RKO (cell line): ENCODE measurements around the gene THBS4.
"Not testable (repeated sequence)": the region's sequence is repeated elsewhere in the genome, so short reads cannot be mapped to it uniquely, and the experiment has no call there.

Experiments used
- DNase-seq: peaks from one replicate; pipeline ENCODE4 v3.0.0-alpha.2; 2016; ENCODE audit warnings: low spot score

THBS4 gene

DNA sequence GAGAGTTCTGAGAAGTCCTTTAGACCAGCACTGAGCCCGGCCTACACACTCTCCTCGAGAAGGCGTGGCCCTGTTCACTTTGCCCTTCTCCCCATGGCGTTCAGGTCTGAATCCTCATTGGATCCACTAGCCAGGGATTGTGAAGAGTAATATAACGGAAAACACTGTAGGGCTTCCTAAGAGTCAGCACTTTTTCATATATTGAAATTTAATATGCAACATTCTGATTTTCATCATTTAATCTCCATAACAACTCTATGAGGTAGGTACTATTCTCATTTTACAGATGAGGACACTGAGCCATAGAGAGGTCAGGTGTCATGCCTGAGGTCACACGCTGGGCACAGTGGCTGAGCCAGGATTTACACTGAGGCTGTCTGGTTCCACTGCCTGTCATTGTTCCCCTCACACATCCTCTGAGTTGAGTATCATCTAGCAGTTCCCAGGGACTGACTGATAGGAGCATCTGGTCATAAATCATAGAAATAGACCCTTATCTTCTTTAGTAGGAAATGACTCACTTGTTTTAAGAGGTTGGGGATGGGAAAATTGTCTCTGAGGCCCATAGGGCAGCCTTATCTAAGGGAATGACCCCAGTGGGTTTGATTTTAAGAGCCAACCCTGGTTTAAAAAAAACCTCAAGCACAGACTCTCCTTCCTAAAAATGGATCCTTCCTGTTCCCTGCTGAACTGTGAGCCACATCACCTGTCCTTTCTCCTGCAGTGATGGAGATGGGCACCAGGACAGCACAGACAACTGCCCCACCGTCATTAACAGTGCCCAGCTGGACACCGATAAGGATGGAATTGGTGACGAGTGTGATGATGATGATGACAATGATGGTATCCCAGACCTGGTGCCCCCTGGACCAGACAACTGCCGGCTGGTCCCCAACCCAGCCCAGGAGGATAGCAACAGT lies 41.2 kb downstream of the THBS4 start:
- DNase-seq = no peak

DNA sequence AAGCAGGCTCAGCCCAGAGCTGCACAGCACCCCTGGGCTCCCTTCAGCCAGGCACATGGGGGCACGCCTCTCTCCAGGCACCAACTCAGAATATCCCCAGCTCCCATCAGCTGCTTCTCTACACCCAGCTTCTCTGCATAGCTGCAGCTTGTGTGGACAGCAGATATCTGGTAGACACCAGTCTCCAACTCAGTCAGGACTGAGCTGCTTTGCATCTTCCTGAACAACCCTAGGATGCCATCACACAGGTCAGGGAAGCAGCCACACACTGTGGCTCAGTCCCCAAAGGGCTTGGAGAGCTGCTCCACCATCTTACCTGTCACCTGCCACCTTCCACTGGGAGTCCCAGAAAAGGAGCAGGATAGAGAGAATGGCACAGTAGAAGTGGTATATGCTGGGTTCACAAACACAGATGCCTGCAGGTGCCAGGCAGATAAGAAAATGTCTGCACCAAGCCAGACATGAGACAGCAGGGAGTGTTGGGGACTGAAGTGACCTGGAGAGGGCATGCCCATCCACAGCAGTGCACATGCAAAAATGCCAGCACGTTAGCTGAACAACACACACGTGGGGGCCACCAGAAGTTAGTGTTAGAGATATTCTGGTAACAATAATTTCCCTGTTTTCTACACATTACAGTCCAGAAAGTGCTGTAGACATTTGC lies 42.0 kb downstream of the THBS4 start:
- DNase-seq = no peak

DNA sequence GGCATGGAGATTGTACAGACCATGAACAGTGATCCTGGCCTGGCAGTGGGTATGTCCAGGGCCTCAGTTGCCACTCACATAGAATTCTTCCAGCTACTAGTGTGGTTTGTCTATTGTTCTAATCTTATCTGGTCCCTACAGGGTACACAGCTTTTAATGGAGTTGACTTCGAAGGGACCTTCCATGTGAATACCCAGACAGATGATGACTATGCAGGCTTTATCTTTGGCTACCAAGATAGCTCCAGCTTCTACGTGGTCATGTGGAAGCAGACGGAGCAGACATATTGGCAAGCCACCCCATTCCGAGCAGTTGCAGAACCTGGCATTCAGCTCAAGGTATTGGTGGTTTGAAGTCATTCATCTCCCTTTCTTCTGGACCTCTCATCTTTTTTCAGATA lies 43.8 kb downstream of the THBS4 start:
- DNase-seq = no peak

GRCh38 chr5:80082281-80082680 lies 47.1 kb downstream of the THBS4 start:
- DNase-seq = no peak

DNA sequence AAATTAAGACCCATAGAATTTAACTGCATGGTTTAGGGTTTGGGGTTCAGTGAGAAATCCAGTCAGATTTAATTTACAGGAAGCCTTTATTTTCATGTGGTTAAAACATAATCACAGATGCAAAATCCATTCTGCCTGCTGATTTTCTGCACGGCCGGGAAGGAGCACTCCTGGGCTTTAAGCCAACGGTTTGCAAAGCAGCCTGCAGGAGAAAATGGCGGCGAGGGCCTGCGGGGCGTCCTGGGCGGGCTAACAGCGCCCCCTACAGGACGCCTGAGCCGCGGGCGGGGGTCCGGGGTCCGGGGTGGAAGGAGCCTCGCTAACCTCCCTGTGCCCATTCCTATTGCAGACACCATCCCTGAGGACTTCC lies 47.6 kb downstream of the THBS4 start:
- DNase-seq = no peak

DNA sequence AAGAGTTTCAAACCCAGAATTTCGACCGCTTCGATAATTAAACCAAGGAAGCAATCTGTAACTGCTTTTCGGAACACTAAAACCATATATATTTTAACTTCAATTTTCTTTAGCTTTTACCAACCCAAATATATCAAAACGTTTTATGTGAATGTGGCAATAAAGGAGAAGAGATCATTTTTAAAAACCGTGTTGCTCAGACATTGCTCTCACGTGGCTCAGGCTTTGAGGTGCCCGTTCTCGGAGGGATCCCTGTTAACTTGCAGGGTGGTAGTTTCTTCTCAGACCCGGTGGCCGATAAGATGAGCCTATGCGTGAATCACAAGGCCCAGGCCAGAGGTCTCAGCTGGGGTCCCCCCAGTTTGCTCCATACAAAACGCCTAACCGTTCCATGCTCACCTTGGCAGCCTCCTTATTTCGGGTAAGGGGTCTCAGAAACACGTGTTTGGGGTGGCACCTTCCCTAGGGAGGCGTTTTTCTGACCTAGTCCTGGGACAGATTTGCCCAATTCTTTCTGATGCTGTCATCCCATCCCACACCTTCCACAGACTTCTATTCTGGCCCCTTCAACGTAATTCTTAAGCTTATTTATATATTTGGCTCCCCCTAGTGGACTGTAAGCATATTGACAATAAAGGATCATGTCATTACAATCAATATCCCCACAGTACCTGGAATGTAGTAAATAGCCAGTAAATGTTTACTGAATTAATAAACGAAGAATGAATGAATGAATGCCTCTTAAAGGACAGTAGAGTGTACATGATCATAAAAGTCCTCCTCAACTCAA lies 48.1 kb downstream of the THBS4 start:
- peak; percentile 84 for DNase-seq

DNA sequence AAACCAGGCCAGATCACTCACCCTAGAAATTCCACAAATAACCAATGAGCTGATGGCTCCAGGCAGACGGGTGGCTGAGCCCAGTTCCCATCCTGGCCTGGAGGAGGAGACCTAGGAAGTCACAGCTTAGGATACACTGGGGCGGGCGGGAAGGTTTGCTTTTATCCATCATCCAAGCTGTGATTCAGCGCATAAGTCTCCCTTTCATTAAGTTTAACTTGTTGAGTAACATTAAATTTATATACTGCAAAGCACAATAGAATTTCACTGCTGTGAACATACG lies 55.7 kb downstream of the THBS4 start:
- no peak for DNase-seq

DNA sequence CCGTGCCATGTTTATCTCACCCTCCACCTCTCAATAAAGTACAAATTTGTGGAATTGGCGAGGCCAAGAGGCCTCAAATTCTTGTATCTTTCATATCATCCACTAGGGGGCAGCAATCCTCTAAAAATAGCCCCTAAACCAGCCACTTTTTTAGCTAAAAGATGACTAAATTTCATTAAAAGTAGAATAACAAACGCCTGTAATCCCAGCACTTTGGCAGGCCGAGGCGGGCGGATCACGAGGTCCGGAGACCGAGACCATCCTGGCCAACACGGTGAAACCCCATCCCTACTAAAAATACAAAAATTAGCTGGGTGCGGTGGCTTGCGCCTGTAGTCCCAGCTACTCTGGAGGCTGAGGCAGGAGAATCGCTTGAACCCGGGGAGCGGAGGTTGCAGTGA lies 56.6 kb downstream of the THBS4 start:
- peak; percentile 64 for DNase-seq

- DNase-seq = no peak
These were observed 57.4 kb downstream of the THBS4 start for GRCh38 chr5:80092486-80093107.

DNA sequence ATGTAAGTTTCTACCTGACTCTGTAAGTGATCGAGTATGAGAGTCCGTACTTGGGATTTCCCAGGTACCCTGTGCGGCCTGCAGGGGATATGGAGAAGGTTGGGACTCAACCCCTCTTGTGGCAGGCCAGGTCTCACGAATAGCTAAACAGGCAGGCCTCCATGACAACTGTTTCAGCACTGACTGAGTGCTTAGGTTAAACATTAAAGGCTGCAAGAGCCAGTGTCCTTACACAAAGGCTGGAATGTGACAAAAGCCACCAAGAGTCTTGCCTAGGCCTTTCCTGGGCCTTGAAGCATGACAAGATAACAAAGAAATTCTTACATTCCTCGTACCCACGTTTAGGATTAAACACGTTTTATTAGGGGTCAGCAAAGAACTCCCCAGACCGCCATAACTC lies 58.6 kb downstream of the THBS4 start:
- no peak for DNase-seq

GRCh38 chr5:80094236-80094738 lies 59.1 kb downstream of the THBS4 start:
- DNase-seq = no peak

DNA sequence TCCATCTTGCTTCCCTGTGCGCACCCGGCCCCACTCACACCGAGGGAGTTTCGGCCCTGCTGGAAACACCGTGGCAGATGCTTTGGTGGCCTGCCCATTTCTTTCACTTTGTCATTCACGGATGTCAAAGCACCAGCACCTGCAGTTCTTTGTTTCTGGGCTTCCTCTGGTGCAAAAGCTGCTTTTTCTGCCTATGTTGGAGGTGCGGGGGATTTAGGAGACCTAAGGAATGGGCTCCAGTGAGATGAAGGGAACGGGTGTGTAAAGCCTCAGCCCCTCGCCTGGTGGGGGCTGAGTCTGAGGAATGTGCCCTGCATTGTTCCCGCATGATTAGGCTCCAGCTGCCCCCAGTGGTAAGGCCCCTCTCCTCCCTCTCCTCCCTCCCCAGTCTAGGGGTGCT lies 62.3 kb downstream of the THBS4 start:
- no peak for DNase-seq

GRCh38 chr5:80101993-80102392 lies 66.8 kb downstream of the THBS4 start:
- no peak for DNase-seq

DNA sequence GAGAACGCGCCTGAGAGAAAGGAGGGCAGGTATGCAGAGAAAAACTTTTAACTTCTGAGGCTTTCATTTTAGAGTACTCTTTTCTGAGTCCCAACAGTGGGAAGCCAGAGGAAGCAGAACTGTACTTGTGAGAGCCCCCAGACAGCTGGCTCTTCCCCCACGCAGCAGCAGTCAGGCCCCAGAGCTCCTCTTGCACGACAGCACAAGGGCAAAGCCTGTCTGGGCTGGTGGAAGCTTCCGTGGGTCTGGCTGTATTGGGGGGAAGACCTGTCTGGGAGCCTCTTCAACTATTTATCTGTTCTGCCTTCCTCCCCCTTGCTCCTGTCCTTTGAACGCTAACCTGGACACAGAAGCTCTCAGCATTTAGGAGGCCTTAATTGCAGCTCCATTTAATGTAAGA lies 68.2 kb downstream of the THBS4 start:
- DNase-seq = no peak

- DNase-seq = no peak
These were observed 70.7 kb downstream of the THBS4 start for GRCh38 chr5:80105698-80106439.

DNA sequence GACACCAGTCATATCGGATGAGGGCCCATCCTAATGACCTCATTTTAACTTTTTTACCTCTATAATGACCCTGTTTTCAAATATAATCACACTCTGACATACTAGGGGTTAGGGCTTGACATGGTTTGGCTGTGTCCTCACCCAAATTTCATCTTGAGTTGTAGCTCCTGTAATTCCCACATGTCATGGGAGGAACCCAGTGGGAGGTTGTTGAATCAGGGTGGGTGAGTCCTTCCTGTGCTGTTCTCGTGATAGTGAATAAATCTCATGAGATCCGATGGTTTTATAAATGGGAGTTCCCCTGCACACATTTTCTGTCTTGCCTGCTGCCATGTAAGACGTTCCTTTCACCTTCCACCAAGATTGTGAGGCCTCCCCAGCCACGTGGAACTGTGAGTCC lies 71.8 kb downstream of the THBS4 start:
- DNase-seq = no peak

GRCh38 chr5:80109646-80110478 lies 74.7 kb downstream of the THBS4 start:
- no peak for DNase-seq

DNA sequence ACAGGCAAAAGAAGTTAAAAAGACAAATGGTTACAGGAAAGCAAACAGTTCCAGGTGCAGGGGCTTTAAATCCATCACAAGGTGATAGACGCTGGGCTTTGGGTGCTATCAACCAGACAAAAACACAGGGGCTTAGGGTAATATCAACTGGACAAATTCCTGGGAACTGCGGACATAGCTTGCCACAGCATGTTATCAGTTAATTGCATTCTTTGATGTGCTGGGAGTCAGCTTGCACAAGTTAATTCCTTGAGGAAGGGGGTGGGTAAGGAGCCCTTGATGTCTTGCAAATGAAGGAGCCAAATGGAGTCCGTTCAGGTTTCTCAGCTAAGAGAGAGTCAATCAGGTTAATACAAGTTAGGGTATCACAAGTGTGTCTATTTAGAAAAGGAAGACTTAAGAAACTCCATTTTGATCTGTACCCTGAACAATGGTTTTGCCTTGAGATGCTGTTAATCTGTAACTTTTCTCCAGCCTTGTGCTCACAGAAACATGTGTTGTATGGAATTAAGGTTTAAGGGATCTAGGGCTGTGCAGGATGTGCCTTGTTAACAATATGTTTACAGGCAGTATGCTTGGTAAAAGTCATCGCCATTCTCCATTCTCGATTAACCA lies 76.3 kb downstream of the THBS4 start:
- not testable (repeated sequence) for DNase-seq

DNA sequence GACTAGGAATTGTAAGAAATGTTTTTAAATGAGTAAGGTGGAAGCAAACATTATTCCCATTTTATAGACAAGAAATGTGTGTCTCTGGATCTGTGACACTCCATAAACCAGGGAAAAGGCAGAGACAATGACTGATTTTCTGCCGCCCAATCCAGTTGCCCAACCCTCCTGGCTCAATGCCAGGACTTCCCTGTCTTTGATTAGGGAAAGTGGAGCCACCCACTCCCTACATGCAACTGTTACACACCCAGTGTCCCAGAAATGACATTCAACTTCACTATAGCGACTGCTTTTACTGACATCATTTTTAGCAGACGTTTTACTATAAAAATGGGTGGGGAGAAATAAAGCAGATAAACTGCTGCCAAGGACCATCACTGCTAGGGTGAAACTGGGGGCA lies 79.7 kb downstream of the THBS4 start:
- DNase-seq = no peak

- no peak for DNase-seq
These were observed 80.9 kb downstream of the THBS4 start for GRCh38 chr5:80116000-80116399.
